ENCODE data around the gene WNT2B. TPM values are rescaled to one million over a fixed set of nuclear protein-coding genes. Genes with fewer than 3 reads are reported as not detected.

WNT2B gene
- total RNA-seq, 3 donors from 2014 or later, result 6.6 to 7.1 (median 6.7) TPM

- ATAC-seq (peak; percentile 83), DNase-seq (peak; percentile 77 to 85 (median 84))
- H3K36me3 ChIP-seq (ENCODE audit: low read depth), result no peaks in the 10 kb centered on the region
- no peaks in the 10 kb centered on the region for H3K9me3 ChIP-seq
- intact Hi-C loops (cut with DNase I, micrococcal nuclease), result loop anchor here in 1 of 2 donors (10.0 kb wide), 1 partner anchor 113 kb away; the partner anchor contains the start of genes CAPZA1 and ST7L
- no peaks in the 10 kb centered on the region for H3K4me1 ChIP-seq (ENCODE audit: low read depth)
- H3K4me3 ChIP-seq, result no peak overlapping the region
- peak; percentile 43 for TF ChIP-seq CTCF (IDR thresholded peaks at IDR 0.05)
These were observed 6.7 kb upstream of the WNT2B start for GRCh38 chr1:112501810-112502641.

GRCh38 chr1:112502826-112503225, 5.9 kb upstream of the WNT2B start:
- H3K9me3 ChIP-seq, result no peaks in the 10 kb centered on the region
- H3K4me3 ChIP-seq, result no peak overlapping the region
- intact Hi-C loops (cut with DNase I, micrococcal nuclease), result loop anchor here in 1 of 2 donors (10.0 kb wide), 1 partner anchor 112 kb away; the partner anchor contains the start of genes CAPZA1 and ST7L
- ATAC-seq (peak; percentile 28), DNase-seq (peak in 1 of 3 donors; percentile 36)
- H3K4me1 ChIP-seq (ENCODE audit: low read depth), result no peaks in the 10 kb centered on the region
- TF ChIP-seq CTCF (IDR thresholded peaks at IDR 0.05), result no peak
- H3K36me3 ChIP-seq (ENCODE audit: low read depth), result no peaks in the 10 kb centered on the region

GRCh38 chr1:112504001-112504660, 4.6 kb upstream of the WNT2B start:
- Histone ChIP-seq H3K4me1 (ENCODE audit: low read depth) (peaks cover 5% of the 10 kb centered on the region), H3K4me3 (no peak overlapping the region), H3K36me3 (ENCODE audit: low read depth) (no peaks in the 10 kb centered on the region), H3K9me3 (no peaks in the 10 kb centered on the region)
- DNase-seq, result no peak
- TF ChIP-seq CTCF (IDR thresholded peaks at IDR 0.05), result no peak
- intact Hi-C loops (cut with DNase I, micrococcal nuclease), result loop anchor here in 1 of 2 donors (10.0 kb wide), 1 partner anchor 111 kb away; the partner anchor contains the start of genes CAPZA1 and ST7L
- no peak for ATAC-seq

- H3K36me3 ChIP-seq (ENCODE audit: low read depth), result no peaks in the 10 kb centered on the region
- no peaks in the 10 kb centered on the region for H3K9me3 ChIP-seq
- no peak for DNase-seq
- intact Hi-C loops (cut with DNase I, micrococcal nuclease), result loop anchor here in 1 of 2 donors (10.0 kb wide), 1 partner anchor 110 kb away; the partner anchor contains the start of genes CAPZA1 and ST7L
- H3K4me3 ChIP-seq, result no peak overlapping the region
- peaks cover 5% of the 10 kb centered on the region for H3K4me1 ChIP-seq (ENCODE audit: low read depth)
- ATAC-seq, result no peak
- no peak for TF ChIP-seq CTCF (IDR thresholded peaks at IDR 0.05)
These were observed 3.9 kb upstream of the WNT2B start for GRCh38 chr1:112504661-112505399.

GRCh38 chr1:112505400-112505785, 3.4 kb upstream of the WNT2B start:
- DNase-seq, result no peak
- H3K36me3 ChIP-seq (ENCODE audit: low read depth), result no peaks in the 10 kb centered on the region
- H3K9me3 ChIP-seq, result no peaks in the 10 kb centered on the region
- peaks cover 5% of the 10 kb centered on the region for H3K4me1 ChIP-seq (ENCODE audit: low read depth)
- no peak for TF ChIP-seq CTCF (IDR thresholded peaks at IDR 0.05)
- no peak overlapping the region for H3K4me3 ChIP-seq
- ATAC-seq, result no peak
- intact Hi-C loops (cut with DNase I, micrococcal nuclease), result loop anchor here in 1 of 2 donors (10.0 kb wide), 1 partner anchor 109 kb away; the partner anchor contains the start of genes CAPZA1 and ST7L
